ENCODE results near the gene ARHGEF25. TPM values are rescaled to one million over a fixed set of nuclear protein-coding genes. Genes with fewer than 3 reads are reported as not detected.

ARHGEF25 gene
- polyA plus RNA-seq, 2 of the 4 experiments (the other 2 are of a cell fraction): 9.3 to 13.8 TPM

GRCh38 chr12:57580466-57580795 is 30.8 kb upstream of the ARHGEF25 start:
- POLR2A ChIA-PET: no interaction called here
- DNase-seq (ENCODE audit: low read depth in 1 of 2, low spot score in 1 of 2): no peak
- H3K4me3 ChIP-seq: no peak overlapping the region
- H3K4me2 ChIP-seq: no peak overlapping the region; the same call in 2 of the 3 replicates
- peaks cover 13% of the 10 kb centered on the region for H3K4me1 ChIP-seq
- no peak for ATAC-seq
- CTCF ChIA-PET: interaction anchor here (0.9 to 10.0 kb wide), 11 partner anchors 17 to 154 kb away, joined by 3 to 336 read pairs (median 33); partner anchors contain the start of genes ARHGEF25, B4GALNT1, DTX3 and GLI1
- H3K9me3 ChIP-seq: no peaks in the 10 kb centered on the region
- H3K27ac ChIP-seq: no peak overlapping the region
- FAIRE-seq: no peak
- WGBS (ENCODE audit: missing lambda C conversion rate): 74% methylated on average over 3 of the region's 4 CpGs
- TF ChIP-seq NR3C1 (IDR thresholded peaks at IDR 0.05) (no peak), EP300 (IDR thresholded peaks at IDR 0.05) (no peak), MAX (IDR thresholded peaks at IDR 0.05) (no peak), HOXB5 (CRISPR knock-in tag; IDR thresholded peaks at IDR 0.05) (no peak), ESRRA (IDR thresholded peaks at IDR 0.05; ENCODE audit: borderline replicate concordance, low read length) (no peak), RCOR1 (IDR thresholded peaks at IDR 0.05; ENCODE audit: low read depth, low read length) (no peak), MYC (IDR thresholded peaks at IDR 0.05; ENCODE audit: borderline replicate concordance, low read length) (no peak), RFX5 (IDR thresholded peaks at IDR 0.05) (no peak), HEYL (CRISPR knock-in tag; IDR thresholded peaks at IDR 0.05) (no peak), GATA3 (IDR thresholded peaks at IDR 0.05; ENCODE audit: borderline replicate concordance) (no peak), CEBPB (IDR thresholded peaks at IDR 0.05) (no peak), RNF2 (IDR thresholded peaks at IDR 0.05; ENCODE audit: borderline replicate concordance, low read depth) (no peak), CHD2 (IDR thresholded peaks at IDR 0.05; ENCODE audit: low read length, partially characterized antibody) (no peak)
- TF ChIP-seq, protein P1, sequence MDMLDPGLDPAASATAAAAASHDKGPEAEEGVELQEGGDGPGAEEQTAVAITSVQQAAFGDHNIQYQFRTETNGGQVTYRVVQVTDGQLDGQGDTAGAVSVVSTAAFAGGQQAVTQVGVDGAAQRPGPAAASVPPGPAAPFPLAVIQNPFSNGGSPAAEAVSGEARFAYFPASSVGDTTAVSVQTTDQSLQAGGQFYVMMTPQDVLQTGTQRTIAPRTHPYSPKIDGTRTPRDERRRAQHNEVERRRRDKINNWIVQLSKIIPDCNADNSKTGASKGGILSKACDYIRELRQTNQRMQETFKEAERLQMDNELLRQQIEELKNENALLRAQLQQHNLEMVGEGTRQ (IDR thresholded peaks at IDR 0.05): no peak
- TF ChIP-seq, protein P2, sequence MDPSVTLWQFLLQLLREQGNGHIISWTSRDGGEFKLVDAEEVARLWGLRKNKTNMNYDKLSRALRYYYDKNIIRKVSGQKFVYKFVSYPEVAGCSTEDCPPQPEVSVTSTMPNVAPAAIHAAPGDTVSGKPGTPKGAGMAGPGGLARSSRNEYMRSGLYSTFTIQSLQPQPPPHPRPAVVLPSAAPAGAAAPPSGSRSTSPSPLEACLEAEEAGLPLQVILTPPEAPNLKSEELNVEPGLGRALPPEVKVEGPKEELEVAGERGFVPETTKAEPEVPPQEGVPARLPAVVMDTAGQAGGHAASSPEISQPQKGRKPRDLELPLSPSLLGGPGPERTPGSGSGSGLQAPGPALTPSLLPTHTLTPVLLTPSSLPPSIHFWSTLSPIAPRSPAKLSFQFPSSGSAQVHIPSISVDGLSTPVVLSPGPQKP (IDR thresholded peaks at IDR 0.05; ENCODE audit: low read depth, low read length): no peak

GRCh38 chr12:57581802-57582201 is 29.4 kb upstream of the ARHGEF25 start:
- DNase-seq (ENCODE audit: low read depth in 1 of 2, low spot score in 1 of 2) (no peak), ATAC-seq (no peak), FAIRE-seq (no peak)
- POLR2A ChIA-PET: interaction anchor here (1.5 kb wide), 1 partner anchor 9 kb away, joined by 4 read pairs; the partner anchor contains the start of gene PIP4K2C
- Histone ChIP-seq H3K4me2 (no peak overlapping the region), H3K27ac (no peak overlapping the region), H3K4me3 (no peak overlapping the region), H3K4me1 (peaks cover 13% of the 10 kb centered on the region), H3K9me3 (no peaks in the 10 kb centered on the region)
- WGBS (ENCODE audit: missing lambda C conversion rate): 100% methylated on average over 1 of the region's 1 CpG
- TF ChIP-seq CBX8 (IDR thresholded peaks at IDR 0.05) (no peak), CBX2 (IDR thresholded peaks at IDR 0.05; ENCODE audit: borderline replicate concordance, low read depth) (no peak), TFCP2L1 (CRISPR knock-in tag; IDR thresholded peaks at IDR 0.05) (no peak), POLR2A (IDR thresholded peaks at IDR 0.05; ENCODE audit: low read length) (no peak), HEYL (CRISPR knock-in tag; IDR thresholded peaks at IDR 0.05) (no peak), PHF8 (IDR thresholded peaks at IDR 0.05; ENCODE audit: borderline replicate concordance, low read depth) (no peak), E2F6 (IDR thresholded peaks at IDR 0.05; ENCODE audit: borderline replicate concordance, low read depth) (no peak), REST (IDR thresholded peaks at IDR 0.05) (no peak), ZC3H11A (IDR thresholded peaks at IDR 0.05) (no peak)
- TF ChIP-seq, protein P2 (IDR thresholded peaks at IDR 0.05; ENCODE audit: low read depth, low read length): no peak
- CTCF ChIA-PET: interaction anchor here (1.0 to 10.0 kb wide), 19 partner anchors 10 to 153 kb away, joined by 3 to 336 read pairs (median 29); partner anchors contain the start of genes ARHGEF25, B4GALNT1, DTX3 and OS9

Data from A549 (cell line).